GM19328 (cell line): ENCODE results near the gene VMAC.

Experiments
- ATAC-seq: cut with Tn5 transposase; IDR thresholded peaks from one replicate; pipeline ENCODE4 v1.9.1; 2021; ENCODE audit warnings: mild to moderate bottlenecking, moderate library complexity; ENCODE audit not compliant: unreplicated experiment

The VMAC gene

DNA sequence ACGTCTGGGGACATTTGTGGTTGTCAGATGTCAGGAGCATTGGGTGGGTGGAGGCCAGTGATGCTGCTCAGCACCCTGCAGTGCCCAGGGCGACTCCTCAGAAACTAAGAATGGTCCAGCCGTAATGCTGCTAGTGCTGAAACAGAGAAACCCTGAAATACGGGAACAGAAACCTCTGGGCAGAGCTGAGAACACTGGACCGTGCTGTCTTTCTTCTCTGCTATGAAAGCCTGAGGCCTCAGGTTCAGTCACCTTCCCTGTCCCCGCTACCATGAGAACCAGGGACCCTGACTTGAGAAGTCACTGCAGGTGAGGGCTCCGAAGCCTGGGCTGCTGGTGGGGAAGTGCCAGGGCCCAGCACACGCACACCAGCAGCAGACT lies 22.8 kb downstream of the VMAC start:
- no peak for ATAC-seq

DNA sequence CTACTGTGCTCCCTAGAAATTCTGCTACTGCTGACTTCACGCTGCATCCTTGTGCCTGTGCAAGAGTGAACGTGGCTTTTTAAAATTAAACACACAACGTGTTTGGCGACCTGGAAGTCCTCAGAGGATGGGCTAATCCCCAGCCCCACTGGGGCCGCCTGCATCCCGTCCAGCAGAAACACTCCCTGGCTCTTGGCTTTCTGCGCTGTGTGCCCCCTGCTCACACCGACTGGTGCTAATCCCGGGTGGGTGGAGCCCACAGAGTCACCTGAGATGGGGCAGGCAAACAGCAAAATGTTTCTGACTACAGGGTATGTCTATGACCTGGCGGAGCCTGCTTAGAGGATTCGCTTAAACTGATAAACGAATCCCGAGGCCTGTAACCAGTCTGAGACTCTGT lies 24.5 kb downstream of the VMAC start:
- ATAC-seq: no peak

DNA sequence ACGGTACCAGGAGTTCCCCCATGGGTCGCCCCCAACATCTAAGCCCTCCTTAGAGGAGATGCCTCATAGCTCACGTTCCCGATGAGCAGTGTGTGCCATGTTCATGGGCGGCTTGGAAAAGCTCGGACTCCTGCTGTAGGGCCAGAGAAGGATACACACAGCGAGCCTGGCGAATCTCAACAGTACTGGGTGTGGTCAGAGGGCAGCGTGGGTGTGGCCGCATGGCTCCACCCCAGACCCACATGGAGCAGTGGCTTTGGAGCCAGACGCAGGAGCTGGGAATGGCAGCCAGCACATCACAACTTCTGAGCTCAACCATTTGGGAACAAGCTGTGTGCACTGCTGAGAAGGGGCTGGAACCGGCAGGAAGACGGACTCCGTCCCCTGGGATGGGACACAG lies 25.0 kb downstream of the VMAC start:
- no peak for ATAC-seq

DNA sequence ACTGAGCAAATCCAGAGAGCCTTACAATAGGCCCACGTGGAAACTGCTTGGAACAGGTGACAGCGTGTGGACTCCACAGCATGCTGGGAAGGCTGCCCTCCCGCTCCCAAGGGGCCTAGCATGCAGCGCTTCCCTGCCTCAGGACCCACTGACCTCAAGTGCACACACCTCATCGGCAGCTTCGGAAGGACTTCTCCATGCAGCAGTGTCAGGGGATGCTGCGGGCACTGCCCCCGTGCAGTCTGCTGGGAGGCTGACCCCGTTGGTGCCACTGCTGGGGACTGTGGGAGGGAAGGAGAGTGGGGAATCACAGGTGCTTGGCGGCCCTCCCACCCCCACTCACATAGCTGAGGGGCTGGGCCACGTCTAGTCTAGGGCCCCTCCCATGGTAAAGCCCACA lies 26.6 kb downstream of the VMAC start:
- ATAC-seq: no peak

DNA sequence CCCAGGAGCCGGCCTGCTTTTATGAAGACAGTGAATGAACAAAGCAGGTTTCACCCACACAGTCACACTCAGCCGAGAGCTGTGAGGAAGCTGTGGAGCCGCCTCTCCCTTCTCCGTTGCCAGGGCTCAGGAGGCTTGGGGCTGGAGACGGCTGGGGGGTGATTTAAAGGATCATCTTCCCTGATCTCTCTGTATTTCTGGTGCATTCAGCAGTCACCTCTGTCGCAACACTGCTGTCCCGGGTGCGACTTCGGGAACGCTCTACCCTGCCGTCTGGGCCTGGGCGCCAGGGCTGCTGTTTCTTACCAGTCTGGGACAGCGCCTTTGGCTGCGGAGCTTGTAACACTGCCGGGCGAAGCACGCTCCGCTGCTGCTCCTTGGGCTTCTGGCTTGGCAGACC lies 27.5 kb downstream of the VMAC start:
- no peak for ATAC-seq

DNA sequence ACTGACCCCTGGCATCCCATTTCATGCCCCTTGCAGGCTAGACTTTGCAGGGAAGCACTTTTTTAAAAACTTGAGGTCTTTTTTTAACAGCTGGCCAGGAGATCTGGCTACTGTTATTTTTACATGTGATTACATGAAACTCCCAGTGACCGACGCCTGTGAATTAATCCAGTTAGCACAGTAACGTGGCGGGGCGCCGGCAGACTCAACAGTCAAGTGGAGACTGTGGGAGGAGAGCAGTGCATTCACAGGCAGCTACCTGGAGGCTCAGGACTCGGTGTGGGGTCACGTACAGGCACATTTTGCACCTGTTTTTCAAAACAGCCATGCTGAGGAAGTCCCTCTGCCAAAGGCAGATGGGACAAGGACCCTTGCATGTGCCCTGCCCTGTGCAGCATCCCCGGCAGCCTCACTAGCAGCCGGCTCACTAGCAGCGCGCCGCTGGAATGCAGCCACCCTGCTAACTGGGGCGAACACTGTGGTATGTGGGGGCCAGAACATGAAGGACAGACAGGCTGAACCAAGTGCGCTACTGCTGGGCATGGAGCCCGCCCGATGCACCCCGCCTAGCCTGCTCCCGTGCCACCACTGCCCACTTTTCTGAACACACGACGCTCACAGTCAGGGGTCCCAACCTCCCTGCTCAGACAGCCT lies 28.1 kb downstream of the VMAC start:
- ATAC-seq: no peak

DNA sequence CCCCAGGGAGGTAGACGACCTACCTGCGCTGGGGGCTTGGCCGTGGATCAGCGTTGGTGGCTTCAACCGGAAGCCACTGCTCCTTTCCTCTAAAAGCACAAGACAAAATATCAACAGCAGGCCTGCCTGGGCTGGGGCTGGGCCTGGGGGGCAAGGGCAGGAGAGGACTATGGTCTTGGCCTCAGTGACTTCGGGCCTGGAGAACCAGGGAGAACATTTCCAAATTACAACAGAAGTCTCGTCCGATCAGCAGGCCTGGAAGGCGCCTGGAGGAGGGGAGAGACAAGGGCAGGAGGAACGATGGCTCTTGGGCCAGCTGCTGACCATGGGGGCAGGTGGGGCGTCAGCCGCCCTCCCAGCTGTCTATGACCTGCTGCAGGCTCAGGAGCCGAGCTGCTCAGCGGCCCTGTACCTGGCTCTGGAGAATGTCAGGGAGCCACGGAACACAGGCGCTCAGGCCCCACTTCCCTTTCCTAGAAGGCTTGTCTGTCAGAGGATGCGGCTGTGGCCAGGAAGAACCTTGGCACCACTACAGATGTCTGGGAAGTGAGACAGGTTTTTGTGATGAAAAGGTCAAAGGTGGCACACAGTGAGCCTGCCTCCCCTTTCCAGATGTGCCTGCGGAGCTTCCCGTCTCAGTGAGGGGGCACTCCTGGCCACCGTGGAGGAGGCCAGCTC lies 28.9 kb downstream of the VMAC start:
- no peak for ATAC-seq

DNA sequence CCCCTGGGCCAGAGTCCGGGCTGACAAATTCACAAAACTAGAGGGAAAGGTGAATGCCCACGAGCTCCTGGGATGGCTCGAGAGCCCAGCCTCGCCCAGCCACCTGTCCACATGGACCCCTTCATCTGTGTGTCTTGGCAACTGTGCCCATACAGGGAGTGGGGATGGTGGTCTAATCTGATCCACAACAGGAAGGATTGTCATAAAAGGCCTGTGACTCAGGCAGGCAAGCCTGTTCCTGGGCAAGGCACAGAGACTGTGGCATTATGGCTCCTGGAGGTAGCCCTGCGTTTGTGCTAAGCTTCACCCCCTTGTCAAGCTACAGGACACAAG lies 29.4 kb downstream of the VMAC start:
- no peak for ATAC-seq

DNA sequence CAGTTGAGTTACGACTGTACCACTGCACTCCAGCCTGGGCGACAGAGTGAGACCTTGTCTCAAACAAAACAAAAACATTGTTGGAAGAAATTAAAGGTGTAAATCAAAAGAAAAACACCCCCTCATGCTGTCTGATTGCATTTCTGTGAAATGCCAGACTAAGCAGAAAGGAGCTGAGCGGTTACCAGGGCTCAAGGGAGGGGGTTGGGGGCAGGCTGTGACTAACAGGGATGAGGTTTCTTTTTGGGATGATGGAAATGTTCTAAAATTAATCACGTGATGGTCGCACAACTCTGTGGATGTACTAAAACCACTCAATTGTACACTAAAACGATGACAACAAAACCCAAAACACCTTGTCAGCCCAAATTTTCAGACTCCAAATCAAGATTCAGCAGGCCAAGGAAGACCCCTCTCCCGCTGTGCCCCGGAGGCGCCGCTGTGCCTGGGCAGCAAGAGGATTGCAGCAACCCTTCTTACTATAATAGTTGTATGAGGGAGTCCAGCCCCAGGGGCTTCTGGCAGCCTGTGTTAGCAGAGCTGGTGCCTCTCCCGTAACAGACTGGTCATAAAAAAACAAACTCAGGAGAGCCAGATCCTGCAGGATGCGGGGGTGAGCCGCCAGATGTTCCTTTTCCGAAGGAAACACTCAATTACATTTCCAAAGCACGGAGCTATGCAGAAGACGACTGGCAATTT lies 30.3 kb downstream of the VMAC start:
- ATAC-seq: no peak

DNA sequence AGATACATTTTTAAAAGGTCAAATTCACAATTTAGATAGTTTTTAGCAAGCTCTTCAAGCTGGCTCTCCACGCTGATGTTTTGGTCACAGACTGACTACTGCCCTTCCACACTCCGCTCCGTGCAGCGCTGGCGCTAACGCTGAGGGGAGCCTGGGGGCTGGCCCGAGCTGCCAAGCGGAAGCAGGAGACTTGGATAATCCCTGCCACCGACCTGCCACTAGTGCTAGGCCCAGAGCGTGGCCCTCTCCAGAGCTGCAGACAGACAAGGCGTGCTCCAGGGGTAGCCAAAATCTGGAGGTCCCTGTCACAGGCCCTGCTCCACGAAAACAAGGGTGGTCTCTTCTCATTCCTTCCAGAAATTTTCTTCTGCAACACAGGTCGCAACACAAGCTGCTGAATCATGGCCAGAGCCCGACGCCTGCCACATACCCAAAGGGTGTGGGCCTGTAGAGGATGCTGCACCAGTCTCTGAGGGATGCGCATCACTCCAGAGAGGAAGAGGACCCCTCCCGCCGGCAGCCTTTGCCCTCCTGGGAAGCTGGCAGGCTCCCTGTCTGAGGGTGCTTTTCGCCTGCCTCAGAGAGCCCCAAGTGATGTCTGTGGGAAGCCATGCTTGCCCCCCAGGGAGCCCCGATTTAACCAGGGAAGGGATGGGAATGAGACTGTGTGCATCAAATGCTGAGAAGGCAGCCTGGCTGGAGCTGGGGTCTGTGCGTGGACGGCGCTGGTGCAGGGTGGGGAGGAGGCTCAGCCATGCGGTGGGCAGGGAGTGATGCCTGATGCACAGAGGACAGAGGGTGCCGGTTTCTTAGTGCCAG lies 31.0 kb downstream of the VMAC start:
- no peak for ATAC-seq

DNA sequence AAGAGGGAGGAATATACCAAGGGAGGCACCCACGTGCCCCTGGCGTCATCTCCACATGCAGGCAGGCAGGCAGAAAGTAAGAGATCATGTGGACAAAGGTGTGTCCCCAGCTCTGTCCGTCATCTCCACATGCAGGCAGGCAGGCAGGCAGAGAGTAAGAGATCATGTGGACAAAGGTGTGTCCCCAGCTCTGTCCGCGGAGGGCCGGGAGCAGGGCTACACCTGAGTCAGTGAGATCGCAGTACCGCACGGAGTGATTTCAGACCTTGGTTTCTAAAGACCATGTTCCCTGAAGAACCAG lies 31.6 kb downstream of the VMAC start:
- no peak for ATAC-seq

DNA sequence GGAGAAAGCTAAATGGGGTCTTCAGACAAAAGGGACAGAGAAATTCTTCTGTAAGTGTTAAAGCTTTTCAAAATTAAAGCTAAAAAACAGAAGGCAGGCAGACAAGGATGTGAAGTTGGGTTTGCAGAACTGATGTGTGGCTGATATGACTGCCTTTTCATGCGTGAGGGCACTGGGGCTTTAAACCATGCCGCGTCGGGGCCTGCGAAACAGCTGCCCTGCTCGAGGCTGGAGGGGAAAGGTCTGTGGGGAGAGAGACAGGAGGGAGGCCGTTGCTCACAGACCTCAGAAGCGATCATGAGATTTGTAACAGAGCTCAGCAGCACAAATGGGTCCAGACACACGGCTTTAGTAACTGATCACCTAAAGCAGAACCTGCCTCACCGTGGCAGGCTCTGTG lies 32.9 kb downstream of the VMAC start:
- no peak for ATAC-seq

DNA sequence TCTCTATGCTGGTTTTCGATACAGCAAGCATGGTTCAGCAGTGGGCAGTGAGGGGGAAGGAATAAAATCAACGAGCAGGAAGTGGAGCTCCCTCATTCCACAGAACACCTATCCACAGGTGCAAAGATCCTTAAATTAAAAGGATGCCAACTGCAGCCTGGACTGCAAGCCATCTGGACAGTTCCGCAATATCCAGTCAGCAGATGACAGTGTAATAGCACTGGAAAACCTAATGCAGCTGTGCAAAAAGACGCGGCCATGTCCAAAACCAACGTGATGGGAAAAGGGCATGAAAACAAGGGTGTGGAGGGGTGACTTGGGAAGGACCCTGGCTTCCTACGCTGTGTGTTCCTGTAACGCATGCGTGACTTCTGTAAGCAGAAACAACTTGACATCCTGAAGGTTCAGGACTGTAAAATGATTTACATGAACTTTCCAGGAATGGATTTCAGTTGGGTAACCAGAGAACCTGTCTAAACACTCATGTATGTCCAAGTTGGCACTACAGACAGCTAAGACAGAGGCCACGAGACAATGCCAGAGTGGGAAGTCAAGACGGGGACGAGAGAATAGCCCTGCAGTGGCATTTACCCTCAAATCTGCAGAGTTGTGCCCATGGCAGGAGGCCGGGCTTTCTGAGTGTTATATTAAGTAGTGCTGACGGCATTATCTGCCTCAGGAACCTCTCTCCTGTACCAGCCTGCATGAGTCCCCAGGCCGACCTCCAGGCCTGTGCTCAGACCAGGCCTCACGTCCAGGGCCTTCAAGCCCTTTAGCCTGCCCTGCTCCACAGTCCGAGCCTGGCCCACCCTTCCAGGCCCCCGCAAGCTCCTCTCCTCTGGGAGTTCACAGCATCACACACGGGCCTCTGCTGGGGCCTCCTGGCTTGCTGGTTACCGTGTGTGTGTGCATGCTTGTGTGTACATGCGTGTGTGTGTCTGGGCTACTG lies 35.9 kb downstream of the VMAC start:
- ATAC-seq: no peak

DNA sequence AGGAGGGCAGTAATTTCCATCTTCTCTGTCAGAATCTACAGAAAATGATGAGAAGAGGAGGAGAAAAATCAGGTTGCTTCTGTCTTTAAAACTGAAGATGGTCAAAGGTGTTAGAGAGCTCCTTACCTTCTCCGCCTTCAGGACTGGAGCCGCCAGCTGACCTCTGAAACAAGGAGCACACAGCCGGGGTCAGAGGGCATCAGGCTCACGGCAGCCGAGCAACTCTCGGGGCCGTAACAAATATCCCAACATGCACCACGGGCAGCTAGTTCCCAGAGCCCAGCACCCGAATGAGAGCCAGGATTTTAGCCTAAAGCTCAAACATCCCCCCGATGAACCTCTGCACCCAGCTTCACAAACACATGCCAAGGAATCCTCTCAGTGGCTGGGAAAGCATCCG lies 37.0 kb downstream of the VMAC start:
- ATAC-seq: no peak

DNA sequence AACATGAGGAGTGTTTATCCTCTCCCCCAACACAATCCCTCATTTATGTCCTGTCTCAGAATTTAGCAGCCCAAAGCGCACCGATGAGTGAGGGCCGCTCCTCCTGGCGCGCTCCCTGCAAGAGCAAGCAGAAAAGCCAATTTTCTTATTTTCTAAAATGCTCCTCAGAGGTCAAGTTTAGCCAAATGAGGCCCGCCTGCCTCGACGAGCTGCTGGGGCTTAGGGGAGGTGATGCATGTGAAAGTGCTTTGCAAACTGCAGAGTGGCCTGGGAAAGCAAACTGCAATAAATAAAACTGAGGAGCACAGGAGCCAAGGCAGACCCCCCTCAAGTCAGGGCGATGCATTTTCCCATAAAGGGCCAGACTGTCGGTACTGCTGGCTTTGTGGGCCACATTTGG lies 38.4 kb downstream of the VMAC start:
- ATAC-seq: no peak

DNA sequence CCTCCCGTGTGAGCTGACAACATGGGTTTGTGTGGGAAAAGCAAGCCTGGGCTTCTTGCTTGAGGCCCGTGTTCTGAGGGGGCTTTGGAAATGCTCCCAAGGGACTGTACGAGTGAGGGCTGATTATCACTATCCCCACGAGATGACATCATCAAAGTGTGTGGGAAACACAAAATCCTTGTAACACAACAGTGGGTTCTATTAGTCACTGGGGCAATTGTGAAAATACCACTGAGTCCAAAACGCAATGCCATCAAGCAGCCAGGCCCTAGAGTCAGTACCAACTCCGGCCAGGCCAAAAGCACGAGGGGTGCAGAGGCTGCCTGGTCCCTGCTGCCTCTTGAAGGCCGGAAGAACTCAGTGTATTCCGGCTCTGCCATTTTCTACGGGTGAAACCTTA lies 39.0 kb downstream of the VMAC start:
- no peak for ATAC-seq

DNA sequence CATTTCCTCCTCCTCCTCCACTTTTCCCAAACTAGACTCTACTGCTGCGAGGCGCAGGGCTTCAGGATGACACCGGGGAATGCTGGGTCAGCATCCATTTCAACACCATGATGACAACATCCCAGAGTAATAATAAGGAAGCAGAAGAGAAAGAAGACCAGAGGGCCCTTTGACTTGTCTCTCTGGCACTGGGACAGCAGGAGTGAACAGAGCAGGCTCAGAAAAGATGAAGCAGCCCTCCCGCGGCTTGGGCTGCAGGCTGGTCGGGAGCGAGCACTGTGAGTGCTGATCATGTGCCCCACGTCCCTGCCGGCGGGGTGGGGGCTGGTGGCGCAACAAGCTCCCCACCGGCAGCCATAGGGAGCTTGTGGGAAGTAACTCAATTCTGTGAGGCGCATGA lies 42.8 kb downstream of the VMAC start:
- ATAC-seq: no peak

DNA sequence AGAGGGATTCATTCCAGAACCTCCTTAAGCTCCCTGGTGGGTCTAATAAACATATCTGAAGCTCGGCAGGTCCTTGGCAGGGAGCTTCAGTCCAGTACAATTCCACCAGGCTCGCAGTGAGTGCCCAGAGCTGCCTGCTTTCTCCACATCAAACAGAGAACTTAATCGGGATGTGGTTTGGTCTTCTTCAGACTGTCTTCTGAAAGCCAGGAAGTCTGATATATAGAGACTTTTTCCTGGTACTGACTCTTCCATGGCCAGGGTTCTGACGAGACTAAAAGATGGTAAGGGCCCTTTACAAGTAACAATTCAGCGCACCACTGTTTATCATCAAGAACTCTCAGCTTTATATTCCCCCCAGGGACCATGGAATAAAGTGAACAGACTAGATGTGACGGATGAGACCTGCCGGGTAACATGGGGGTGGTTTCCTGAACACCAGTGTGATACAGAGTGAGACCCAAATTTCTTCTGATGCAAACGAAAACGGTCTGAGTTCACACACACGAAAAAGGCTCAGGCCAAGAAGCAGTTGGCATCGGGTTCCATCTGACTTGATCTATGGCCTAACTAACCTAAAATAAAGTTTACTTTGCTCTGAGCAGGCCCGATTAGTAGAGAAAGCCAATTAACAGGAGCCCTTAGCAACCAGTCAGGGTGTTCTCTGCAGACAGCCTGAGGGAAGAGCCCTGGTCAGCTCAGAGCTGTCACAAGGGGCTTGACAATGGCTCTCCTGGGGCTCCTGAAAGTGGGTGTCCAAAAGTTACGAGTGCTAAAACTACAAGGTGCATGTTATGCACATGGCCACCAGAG lies 44.3 kb downstream of the VMAC start:
- ATAC-seq: no peak

DNA sequence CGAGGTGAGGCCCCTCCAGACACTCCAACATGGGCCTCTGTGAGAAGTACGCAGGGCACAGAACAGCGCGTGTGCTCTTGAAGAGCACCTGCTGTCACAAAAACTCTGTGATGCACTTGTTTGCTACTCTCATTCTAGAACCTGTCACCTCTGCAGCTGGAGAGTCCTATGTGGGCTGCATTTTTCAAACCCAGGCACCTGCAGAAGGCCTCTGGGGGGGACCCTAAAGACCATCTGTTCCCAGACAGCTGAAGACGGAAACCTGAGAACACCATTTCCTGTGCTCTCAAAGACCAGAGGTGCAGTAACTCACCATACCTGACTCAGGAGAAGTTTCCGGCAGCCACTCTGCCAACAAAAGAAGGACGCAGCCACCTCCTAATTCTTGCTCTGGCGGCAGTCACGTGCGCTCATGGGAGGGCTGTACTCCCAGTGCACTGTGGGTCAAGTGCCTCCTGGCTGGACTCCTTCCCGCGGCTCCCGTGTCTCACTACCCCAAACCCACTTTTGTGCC lies 45.2 kb downstream of the VMAC start:
- ATAC-seq: no peak

DNA sequence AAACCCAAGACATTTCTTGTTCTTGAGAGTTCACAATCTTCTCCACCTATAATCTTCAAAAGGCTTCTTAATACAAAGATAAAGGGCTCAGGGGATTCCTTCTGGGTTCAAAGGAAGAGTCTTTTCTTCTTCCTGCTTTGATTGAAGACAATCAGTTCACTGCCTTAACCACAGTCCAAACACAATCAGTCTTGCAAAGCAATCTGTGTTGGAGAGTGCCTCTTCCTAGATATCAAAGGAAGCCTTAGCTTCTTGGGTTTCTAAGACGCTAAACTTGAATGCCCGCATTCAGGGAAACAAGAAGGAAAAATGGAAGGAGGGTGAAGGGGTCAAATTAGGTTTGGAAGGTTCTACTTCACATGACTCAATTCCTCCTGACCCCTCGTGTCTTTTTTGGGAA lies 46.1 kb downstream of the VMAC start:
- no peak for ATAC-seq
